ENCODE data around the gene SRPK1. TPM values are rescaled to one million over a fixed set of nuclear protein-coding genes. Genes with fewer than 3 reads are reported as not detected.

The SRPK1 gene
- total RNA-seq, 4 donors from 2014 or later: 107 to 155 (median 110) TPM

- WGBS, 2 donors (ENCODE audit: low coverage in 1 of 2): 81 to 83% methylated on average over 7 to 11 of the region's 11 CpGs
- no peaks in the 10 kb centered on the region for H3K36me3 ChIP-seq
- intact Hi-C loops (cut with DNase I; ENCODE audit: low total_unique reads): no loop called here
- in situ Hi-C loops (cut with MboI; ENCODE audit: low pct_ligation_motif_present in 1 of 4, low pct_unique_long_range_greater_than_20kb in 1 of 4, low sequenced_read_pairs in 3 of 4): loop anchor here in 1 of 4 donors (25.0 kb wide), 1 partner anchor 1817 kb away; no protein-coding TSS in a partner anchor
- DNase-seq: no peak
- no peak overlapping the region for H3K4me3 ChIP-seq
- TF ChIP-seq, protein P1, sequence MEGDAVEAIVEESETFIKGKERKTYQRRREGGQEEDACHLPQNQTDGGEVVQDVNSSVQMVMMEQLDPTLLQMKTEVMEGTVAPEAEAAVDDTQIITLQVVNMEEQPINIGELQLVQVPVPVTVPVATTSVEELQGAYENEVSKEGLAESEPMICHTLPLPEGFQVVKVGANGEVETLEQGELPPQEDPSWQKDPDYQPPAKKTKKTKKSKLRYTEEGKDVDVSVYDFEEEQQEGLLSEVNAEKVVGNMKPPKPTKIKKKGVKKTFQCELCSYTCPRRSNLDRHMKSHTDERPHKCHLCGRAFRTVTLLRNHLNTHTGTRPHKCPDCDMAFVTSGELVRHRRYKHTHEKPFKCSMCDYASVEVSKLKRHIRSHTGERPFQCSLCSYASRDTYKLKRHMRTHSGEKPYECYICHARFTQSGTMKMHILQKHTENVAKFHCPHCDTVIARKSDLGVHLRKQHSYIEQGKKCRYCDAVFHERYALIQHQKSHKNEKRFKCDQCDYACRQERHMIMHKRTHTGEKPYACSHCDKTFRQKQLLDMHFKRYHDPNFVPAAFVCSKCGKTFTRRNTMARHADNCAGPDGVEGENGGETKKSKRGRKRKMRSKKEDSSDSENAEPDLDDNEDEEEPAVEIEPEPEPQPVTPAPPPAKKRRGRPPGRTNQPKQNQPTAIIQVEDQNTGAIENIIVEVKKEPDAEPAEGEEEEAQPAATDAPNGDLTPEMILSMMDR (IDR thresholded peaks at IDR 0.05): no peak
- TF ChIP-seq POLR2AphosphoS5 (IDR thresholded peaks at IDR 0.05): no peak
- H3K9me3 ChIP-seq: no peaks in the 10 kb centered on the region
- no peak overlapping the region for H3K27ac ChIP-seq
- peaks cover 10% of the 10 kb centered on the region for H3K27me3 ChIP-seq
- no peaks in the 10 kb centered on the region for H3K4me1 ChIP-seq
Observed at GRCh38 chr6:35795453-35796071, 125.3 kb downstream of the SRPK1 start.

GRCh38 chr6:35794536-35795452, 126.1 kb downstream of the SRPK1 start:
- Histone ChIP-seq H3K9me3 (no peaks in the 10 kb centered on the region), H3K4me3 (no peak overlapping the region), H3K4me1 (no peaks in the 10 kb centered on the region), H3K27me3 (peaks cover 14% of the 10 kb centered on the region), H3K36me3 (no peaks in the 10 kb centered on the region), H3K27ac (no peak overlapping the region)
- no peak for DNase-seq
- 89 to 91% methylated on average over 10 to 17 of the region's 17 CpGs for WGBS, 2 donors (ENCODE audit: low coverage in 1 of 2)
- in situ Hi-C loops (cut with MboI; ENCODE audit: low pct_ligation_motif_present in 1 of 4, low pct_unique_long_range_greater_than_20kb in 1 of 4, low sequenced_read_pairs in 3 of 4): loop anchor here in 1 of 4 donors (25.0 kb wide), 1 partner anchor 1818 kb away; no protein-coding TSS in a partner anchor
- TF ChIP-seq EP300 (IDR thresholded peaks at IDR 0.05; ENCODE audit: low read depth) (no peak), POLR2AphosphoS5 (IDR thresholded peaks at IDR 0.05) (no peak), POLR2A (IDR thresholded peaks at IDR 0.05) (no peak)
- TF ChIP-seq, protein P1 (IDR thresholded peaks at IDR 0.05): no peak
- intact Hi-C loops (cut with DNase I; ENCODE audit: low total_unique reads): no loop called here

DNA sequence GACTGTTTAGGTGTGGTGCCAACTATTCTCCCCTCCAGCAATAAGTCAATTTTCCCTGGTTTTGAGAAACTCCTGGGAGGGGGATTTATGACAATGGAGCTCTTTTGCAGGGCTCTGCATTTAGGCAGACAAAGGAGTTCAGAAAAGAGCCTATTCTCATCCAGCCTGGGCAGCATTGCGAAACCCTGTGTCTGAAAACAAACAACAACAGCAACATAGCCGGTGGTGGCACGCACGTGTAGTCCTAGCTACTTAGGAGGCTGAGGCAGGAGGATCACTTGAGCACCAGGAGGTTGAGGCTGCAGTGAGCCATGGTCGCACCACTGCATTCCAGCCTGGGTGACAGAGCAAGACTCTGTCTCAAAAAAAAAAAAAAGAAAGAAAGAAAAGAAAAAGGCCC, 130.2 kb downstream of the SRPK1 start:
- peaks cover 53% of the 10 kb centered on the region for H3K27me3 ChIP-seq
- H3K36me3 ChIP-seq: no peaks in the 10 kb centered on the region
- in situ Hi-C loops (cut with MboI; ENCODE audit: low pct_ligation_motif_present in 1 of 4, low pct_unique_long_range_greater_than_20kb in 1 of 4, low sequenced_read_pairs in 3 of 4) (loop anchor here in 1 of 4 donors (25.0 kb wide), 1 partner anchor 1822 kb away; no protein-coding TSS in a partner anchor), intact Hi-C loops (cut with DNase I; ENCODE audit: low total_unique reads) (no loop called here)
- H3K4me1 ChIP-seq: no peaks in the 10 kb centered on the region
- TF ChIP-seq POLR2AphosphoS5 (IDR thresholded peaks at IDR 0.05): no peak
- TF ChIP-seq EP300 (IDR thresholded peaks at IDR 0.05; ENCODE audit: low read depth): no peak
- TF ChIP-seq, protein P1 (IDR thresholded peaks at IDR 0.05): no peak
- TF ChIP-seq POLR2A (IDR thresholded peaks at IDR 0.05): no peak
- H3K9me3 ChIP-seq: no peaks in the 10 kb centered on the region
- H3K4me3 ChIP-seq: no peak overlapping the region
- no peak for DNase-seq
- 76 to 84% methylated on average over 4 to 5 of the region's 5 CpGs for WGBS, 2 donors (ENCODE audit: low coverage in 1 of 2)
- H3K27ac ChIP-seq: no peak overlapping the region

GRCh38 chr6:35788423-35788982, 132.4 kb downstream of the SRPK1 start:
- no peak for DNase-seq
- H3K27ac ChIP-seq: no peak overlapping the region
- TF ChIP-seq POLR2AphosphoS5 (IDR thresholded peaks at IDR 0.05): no peak
- TF ChIP-seq, protein P1 (IDR thresholded peaks at IDR 0.05): no peak
- TF ChIP-seq EP300 (IDR thresholded peaks at IDR 0.05; ENCODE audit: low read depth): no peak
- no peak for TF ChIP-seq POLR2A (IDR thresholded peaks at IDR 0.05)
- H3K9me3 ChIP-seq: no peaks in the 10 kb centered on the region
- H3K36me3 ChIP-seq: no peaks in the 10 kb centered on the region
- in situ Hi-C loops (cut with MboI; ENCODE audit: low pct_ligation_motif_present in 1 of 4, low pct_unique_long_range_greater_than_20kb in 1 of 4, low sequenced_read_pairs in 3 of 4) (loop anchor here in 1 of 4 donors (25.0 kb wide), 1 partner anchor 1824 kb away; no protein-coding TSS in a partner anchor), intact Hi-C loops (cut with DNase I; ENCODE audit: low total_unique reads) (no loop called here)
- H3K4me3 ChIP-seq: no peak overlapping the region
- H3K4me1 ChIP-seq: no peaks in the 10 kb centered on the region
- WGBS, 2 donors (ENCODE audit: low coverage in 1 of 2): 53 to 61% methylated on average over 3 to 4 of the region's 4 CpGs
- H3K27me3 ChIP-seq: peaks cover 59% of the 10 kb centered on the region
